Stimulated activated CD8-positive, alpha-beta memory T cell treated with anti-CD3 and anti-CD28 coated beads, Interleukin-12 subunit alpha, Interleukin-12 subunit beta, amount 100 ng/mL, for 1 hour (primary cell): ENCODE measurements around the gene RIPK1.

Source experiments
- DNase-seq: peaks from one replicate; pipeline ENCODE4 v3.0.0-alpha.2; 2020; ENCODE audit warnings: low read depth

Gene RIPK1

DNA sequence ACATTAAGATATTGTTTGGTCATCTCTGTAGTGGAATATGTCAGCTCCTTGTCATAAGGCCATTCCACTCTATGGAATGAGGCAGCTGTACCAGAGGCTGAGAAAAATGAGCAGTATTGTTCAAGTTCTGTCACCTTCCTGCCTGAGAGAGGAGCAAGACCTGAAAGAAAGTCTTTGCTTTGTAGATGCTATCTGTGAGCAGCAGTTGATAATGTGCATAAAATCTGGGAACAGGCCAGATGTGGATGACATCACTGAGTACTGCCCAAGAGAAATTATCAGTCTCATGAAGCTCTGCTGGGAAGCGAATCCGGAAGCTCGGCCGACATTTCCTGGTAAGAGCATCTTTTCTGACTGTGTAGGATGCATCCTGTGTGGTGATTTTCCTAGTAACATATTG is 16.8 kb downstream of the RIPK1 start:
- DNase-seq, result no peak

- DNase-seq, result no peak
These were observed 18.1 kb downstream of the RIPK1 start for GRCh38 chr6:3086282-3086946.

DNA sequence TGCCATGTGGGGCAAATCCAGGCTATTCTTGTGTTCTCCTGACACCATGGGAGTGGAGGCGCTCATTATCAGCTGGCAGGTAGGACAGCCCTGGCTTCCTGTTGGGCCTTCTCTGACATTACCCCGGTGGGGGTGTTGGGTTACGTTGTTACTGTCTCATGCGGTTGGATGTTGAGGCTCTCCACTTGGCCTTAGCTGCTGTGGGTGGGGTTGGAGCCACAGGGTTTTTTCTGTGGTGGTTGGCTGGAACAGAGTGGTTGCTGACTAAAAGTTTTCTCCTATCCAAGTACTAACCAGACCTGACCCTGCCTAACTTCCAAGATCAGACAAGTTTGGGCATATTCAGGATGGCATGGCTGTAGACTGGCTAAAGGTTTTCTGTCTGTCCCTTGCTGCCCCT is 20.2 kb downstream of the RIPK1 start:
- no peak for DNase-seq

- DNase-seq, result no peak
These were observed 20.7 kb downstream of the RIPK1 start for GRCh38 chr6:3088968-3089367.

GRCh38 chr6:3090013-3090412 is 21.7 kb downstream of the RIPK1 start:
- DNase-seq, result no peak

DNA sequence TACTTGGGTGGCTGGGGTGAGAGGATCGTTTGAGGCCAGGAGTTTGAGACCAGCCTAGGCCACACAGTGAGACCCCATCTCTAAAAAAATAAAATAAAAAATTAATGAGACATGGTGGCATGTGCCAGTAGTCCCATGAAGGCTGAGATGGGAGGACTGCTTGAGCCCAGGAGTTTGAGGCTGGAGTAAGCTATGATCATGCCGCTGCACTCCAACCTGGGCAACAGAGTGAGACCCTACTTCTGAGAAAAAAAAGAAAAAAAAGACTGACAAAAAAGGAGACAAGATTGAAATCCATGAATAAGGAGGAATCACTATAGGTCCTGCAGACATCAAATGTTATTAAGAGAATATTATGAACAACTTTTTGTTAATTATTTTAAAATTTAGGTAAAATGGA is 26.5 kb downstream of the RIPK1 start:
- no peak for DNase-seq

- no peak for DNase-seq
These were observed 34.6 kb downstream of the RIPK1 start for GRCh38 chr6:3102875-3103274.

DNA sequence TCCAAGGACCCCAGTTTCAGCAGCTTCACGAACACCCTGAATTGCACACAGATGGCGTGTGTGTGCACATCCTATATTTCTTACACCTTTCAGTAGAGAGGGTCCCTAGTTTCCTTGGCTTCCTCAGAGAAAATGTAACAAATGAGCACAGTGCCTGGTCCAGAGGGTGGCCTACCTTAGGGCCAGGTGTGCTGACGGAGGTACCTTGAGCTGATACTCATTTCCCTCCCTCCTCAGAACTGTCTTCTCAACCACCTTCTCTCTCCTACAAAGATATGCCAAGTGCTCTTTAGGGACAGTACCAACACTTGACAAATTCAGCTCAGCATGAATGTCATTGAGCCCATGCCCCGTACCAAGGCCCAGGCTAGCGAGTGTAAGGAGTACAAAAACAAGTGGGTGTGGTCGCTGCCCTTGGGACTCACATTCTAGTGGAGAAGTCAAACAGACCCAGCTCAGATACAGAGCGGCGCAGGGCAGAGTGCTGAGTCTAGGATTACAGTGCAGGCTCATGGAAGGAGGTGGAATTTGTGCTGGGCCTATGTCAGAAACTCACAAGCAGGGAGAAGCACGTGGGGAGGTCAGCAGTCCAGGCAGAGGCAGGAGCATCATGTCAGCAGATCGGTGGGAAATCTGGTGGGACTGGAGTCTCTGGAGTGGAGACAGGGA is 40.6 kb downstream of the RIPK1 start:
- no peak for DNase-seq

DNA sequence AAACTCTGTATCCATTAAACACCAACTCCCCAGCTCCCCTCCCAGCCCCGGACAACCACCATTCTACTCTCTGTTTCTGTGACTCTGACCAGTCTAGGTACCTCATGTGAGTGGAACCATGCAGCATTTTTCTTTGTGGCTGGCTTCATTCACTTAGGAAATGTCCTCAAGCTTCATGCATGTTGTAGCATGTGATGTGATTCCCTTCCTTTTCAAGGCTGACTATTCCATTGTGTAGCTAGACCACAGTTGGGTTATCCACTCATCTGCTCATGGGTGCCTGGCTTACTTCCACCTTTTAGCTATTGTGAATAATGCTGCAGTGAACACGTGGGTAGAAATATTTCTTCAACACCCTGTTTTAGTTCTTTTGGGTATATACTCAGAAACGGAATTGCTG is 41.5 kb downstream of the RIPK1 start:
- no peak for DNase-seq

DNA sequence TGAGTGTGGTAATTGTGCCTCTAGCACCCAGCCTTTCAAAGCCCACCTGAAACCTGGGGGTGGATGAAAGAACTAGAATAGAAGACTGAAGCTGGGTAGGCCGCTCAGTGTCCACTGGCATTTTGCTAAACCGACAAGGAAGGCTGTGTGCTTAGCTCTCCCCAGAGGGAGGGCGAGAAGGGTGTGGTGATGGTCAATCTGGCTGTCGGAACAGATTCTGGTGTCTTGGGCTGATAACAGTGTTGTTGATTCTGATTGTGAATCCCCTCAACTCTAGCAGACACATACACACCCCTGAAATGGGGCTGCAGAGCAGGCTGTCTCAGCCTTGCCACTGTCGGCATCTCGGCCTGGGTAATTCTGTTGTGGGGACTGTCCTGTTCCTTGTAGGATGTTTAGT is 46.1 kb downstream of the RIPK1 start:
- DNase-seq, result no peak

DNA sequence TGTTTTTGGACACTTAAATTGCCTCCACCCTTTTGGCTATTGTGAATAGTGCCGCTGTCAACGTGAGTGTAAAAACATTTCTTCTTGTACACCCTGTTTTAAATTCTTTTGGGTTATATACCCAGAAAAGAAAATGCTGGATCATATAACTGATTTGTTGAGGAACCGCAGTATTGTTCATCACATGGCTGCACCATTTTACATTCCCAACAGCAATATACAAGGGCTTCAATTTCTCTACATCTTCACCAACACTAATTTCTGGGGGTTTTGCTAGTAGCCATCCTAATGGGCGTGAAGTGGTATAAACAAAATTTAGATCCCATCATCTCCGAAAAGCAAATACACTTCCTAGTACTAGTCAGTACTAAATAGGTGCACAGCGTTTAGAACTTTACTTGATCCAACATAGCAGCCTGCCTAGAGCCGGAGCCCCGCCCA is 49.6 kb downstream of the RIPK1 start:
- no peak for DNase-seq

DNA sequence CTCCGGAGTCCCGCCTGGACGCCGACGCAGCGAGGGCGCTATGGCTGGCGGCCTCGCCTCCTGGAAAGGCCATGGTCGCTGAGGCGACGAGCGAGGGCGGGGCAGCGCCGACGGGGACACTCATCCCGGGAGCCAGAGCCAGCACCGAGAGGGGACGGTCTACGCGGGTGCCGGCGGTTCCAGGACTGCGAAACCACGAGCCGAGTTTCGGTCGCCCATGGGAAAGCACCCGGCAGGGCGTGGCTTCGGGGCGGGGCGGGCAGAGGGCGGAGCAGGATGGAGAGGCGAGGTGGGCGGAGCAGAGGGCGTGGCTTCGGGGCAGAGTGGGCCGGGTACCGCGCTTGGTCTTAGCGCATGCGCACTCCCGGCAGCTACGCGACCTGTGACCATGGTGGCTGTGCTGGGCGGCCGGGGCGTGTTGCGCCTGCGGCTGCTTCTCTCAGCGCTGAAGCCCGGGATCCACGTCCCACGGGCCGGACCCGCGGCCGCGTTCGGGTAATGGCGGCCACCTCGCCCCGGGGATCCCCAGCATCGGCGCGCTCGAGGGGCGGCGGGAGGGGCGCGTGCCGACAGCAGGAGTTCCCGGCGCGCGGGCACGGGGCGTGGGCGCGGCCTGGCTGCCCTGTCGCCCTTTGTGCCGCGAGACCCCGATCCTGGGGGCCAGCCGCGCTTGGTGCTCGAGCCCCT is 50.2 kb downstream of the RIPK1 start, which contains the start of gene BPHL:
Gene BPHL, plus strand, starts transcription at position 359 of the 687 bp plus-strand sequence. Its CDS starts 30 bp downstream, at position 389.
- DNase-seq, result peak; percentile 99

DNA sequence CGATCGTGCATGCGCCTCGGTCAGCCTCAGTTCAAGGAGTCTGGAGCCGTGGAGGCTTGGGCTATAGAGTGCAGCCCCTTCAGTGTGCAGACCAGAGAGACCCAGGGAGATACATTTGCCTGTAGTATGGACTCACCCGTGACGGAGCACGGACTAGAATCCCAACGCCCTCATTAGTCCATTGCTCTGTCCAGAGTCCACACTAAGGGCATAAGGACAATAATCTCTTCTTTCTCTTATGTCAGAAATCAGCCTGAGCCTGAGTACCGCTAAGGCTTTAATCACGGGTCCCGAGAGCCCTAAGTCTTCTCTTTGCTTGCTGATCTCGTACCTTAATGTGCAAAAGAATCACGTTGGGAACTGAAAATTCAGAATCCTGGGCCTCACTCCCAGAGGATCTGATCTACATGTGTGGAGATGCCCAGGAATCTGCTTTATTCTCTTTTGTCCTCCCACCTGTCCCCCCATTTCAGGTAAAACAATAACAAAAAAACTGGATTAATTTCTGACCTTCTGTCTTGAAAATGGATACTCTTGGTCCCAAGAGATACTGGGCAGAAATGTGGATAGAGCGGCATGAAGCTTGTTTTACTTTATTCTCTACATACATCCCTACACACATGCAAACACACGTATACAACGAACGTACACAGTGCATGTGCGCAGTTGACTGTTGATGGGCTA is 50.9 kb downstream of the RIPK1 start:
- no peak for DNase-seq

DNA sequence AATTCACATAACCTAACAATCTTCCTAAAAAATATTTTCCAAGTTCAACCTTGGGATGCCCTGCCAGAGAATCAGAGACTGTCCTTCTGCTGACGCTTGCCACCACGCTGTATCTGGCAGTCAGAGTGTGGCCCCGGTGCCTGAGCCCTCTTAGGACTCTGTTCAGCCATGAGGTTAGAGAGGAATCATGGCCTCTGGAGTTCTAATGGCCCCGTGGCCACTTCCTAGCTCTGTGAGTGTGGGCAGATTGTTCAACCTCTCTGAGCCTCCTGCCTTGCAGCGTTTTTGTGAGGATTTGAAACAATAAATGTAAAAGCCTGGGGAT is 52.4 kb downstream of the RIPK1 start:
- no peak for DNase-seq

DNA sequence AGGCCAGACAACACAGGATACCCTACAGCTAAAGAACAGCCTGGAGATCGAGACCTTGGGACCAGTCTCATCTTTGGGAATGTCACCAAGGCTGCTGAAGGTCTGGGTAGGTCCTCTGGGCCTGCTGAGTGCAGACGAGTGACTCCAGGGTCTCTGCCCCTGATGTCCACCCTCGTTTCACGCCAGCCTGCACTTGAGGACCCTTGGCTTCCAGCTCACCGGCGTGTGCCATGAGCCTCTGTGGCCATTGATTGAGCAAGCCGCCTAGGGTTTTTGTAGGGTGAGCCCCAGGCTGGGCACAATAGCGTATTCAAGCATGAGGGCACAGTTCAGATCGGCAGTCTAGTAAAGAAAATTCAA is 54.5 kb downstream of the RIPK1 start:
- no peak for DNase-seq

DNA sequence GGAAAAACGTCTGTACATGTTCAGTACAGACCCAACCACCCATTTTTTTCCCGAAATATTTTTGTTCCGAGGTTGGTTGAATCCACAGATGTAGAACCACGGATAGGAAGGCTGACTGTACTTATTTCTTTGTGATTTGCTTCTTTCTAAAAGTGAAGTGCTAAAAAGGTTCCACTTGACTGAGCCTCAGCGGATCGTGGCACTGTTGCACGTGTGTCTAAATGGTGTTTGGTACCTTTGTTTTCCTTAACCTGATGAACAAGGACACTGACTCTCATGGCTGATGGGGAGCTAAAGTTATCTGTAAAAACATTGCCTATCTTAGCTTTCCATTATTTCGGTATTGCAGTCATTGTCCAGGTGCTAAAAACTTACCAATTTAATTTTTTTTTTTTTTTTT is 56.4 kb downstream of the RIPK1 start:
- no peak for DNase-seq

- DNase-seq, result no peak
These were observed 57.5 kb downstream of the RIPK1 start for GRCh38 chr6:3125815-3126214.

DNA sequence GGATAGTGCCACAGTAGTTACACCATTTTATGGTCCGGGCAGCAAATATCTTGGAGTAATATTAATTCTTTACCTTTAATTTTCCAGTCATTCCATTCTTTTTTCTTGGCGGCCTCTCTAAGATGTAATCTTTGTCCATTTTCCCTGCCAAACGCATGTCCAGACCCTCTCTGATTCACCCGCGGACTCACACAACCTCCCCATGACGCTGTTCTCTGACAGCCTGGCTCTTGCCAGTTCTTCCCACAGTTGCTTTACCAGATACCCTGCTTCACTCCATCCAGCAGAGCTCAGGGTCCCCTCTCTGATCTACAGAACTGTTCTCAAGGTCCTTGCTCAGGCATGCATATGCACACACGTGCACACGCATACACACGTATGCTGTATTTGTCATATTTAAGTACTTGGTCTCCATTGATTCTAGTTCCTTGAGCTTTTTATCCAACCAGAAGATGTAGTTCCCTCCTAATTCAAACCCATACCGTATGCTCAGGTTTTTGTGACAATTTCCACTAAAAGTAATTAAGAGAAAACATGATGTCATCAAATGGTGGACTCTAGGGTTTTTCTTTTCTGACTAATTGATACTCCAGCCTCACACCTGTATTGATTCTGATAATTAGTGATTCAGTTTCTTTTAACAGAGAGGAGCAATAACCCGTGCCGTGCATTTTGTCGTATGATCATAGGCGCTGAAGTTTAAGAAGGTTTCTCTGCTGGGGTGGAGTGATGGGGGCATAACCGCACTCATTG is 60.2 kb downstream of the RIPK1 start:
- DNase-seq, result no peak

GRCh38 chr6:3131695-3132094 is 63.4 kb downstream of the RIPK1 start:
- no peak for DNase-seq

DNA sequence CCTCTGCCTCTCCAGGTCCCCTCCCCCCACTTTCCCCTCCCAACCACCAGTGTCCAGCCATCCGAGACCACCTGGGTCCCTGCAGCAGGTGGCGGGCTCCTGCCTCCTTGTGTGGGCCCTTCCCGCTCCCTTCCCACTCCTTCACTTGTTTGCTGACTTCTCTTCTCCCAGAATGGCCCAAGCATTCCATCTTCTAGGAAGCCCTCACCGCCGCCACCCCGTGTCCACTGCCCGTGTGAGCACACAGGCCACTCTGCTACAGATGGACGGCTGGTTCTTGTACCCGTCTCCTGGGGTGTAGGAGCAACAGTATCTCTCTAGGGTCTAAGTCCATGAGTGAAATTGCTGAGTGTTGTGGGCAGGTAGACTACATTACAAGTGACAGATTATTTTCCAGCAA is 65.2 kb downstream of the RIPK1 start:
- no peak for DNase-seq

- DNase-seq, result no peak
These were observed 67.5 kb downstream of the RIPK1 start for GRCh38 chr6:3135668-3136291.
